GM19193 (cell line): Measurements from ENCODE around the gene ESCO1.

Experiments
- POLR2A ChIP-seq: IDR thresholded peaks from 4 replicates; pipeline ENCODE4 v1.6.1; 2011; ENCODE audit not compliant: insufficient read depth, insufficient read length; ENCODE audit errors: extremely low read depth

ESCO1 gene

DNA sequence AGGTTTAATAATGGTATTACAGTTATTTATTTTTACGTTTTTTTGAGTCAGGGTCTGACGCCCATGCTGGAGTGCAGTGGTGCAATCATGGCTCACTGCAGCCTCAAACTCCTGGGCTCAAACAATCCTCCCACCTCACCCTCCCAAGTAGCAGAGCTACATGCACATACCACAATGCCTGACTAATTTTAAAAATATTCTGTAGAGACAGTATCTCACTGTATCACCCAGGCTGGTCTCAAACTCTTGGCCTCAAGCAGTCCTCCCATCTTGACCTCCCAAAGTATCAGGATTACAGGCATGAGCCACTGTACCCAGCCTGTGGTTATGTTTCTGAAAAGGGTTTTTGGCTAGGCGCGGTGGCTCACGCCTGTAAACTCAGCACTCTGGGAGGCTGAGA, 120.8 kb downstream of the ESCO1 start:
- no peak for TF ChIP-seq POLR2A
